Brain pericyte (primary cell): Measurements from ENCODE around the gene SERPINB10.

Experiments
- DNase-seq: peaks from one replicate; pipeline ENCODE4 v3.0.0-alpha.2; 2012; ENCODE audit warnings: low read depth, low spot score

The SERPINB10 gene

GRCh38 chr18:63907664-63908063, at the start of gene SERPINB10:
Gene SERPINB10 (plus strand): TSS chr18:63907958. CDS start chr18:63915511, 7,553 bp downstream.
- DNase-seq: no peak

GRCh38 chr18:63858456-63858855, 49.3 kb upstream of the SERPINB10 start:
- DNase-seq: no peak

- no peak for DNase-seq
These were observed 47.8 kb upstream of the SERPINB10 start for GRCh38 chr18:63859781-63860475.

- DNase-seq: no peak
These were observed 47.2 kb upstream of the SERPINB10 start for GRCh38 chr18:63860531-63860930.

GRCh38 chr18:63867368-63868125, 40.2 kb upstream of the SERPINB10 start:
- no peak for DNase-seq

- no peak for DNase-seq
These were observed 39.2 kb upstream of the SERPINB10 start for GRCh38 chr18:63868546-63868945.

- no peak for DNase-seq
These were observed 38.4 kb upstream of the SERPINB10 start for GRCh38 chr18:63869374-63869773.

GRCh38 chr18:63869851-63870250, 37.9 kb upstream of the SERPINB10 start:
- DNase-seq: no peak

GRCh38 chr18:63871836-63872235, 35.9 kb upstream of the SERPINB10 start:
- DNase-seq: no peak

- no peak for DNase-seq
These were observed 35.2 kb upstream of the SERPINB10 start for GRCh38 chr18:63872586-63872985.

GRCh38 chr18:63878343-63878742, 29.4 kb upstream of the SERPINB10 start:
- DNase-seq: no peak

GRCh38 chr18:63878925-63879324, 28.8 kb upstream of the SERPINB10 start:
- DNase-seq: no peak

- DNase-seq: no peak
These were observed 28.0 kb upstream of the SERPINB10 start for GRCh38 chr18:63879709-63880108.

GRCh38 chr18:63881851-63882250, 25.9 kb upstream of the SERPINB10 start:
- DNase-seq: no peak

GRCh38 chr18:63882333-63883141, 25.2 kb upstream of the SERPINB10 start:
- DNase-seq: peak; percentile 12

- DNase-seq: no peak
These were observed 24.1 kb upstream of the SERPINB10 start for GRCh38 chr18:63883617-63884016.

- DNase-seq: no peak
These were observed 20.3 kb upstream of the SERPINB10 start, which contains the start of gene SERPINB2 for GRCh38 chr18:63887424-63887823. Gene SERPINB2 (plus strand): TSS chr18:63887705. CDS start chr18:63891445, 3,740 bp downstream.

- DNase-seq: no peak
These were observed 19.1 kb upstream of the SERPINB10 start for GRCh38 chr18:63888470-63889190.

GRCh38 chr18:63889626-63890025, 18.1 kb upstream of the SERPINB10 start:
- DNase-seq: no peak

- DNase-seq: no peak
These were observed 17.4 kb upstream of the SERPINB10 start for GRCh38 chr18:63890237-63890949.

GRCh38 chr18:63890950-63891304, 16.8 kb upstream of the SERPINB10 start:
- DNase-seq: no peak
